Liver (tissue), 9 donors: ENCODE results near the gene KIRREL3. TPM values are rescaled to one million over a fixed set of nuclear protein-coding genes. Genes with fewer than 3 reads are reported as not detected.

ENCODE experiments used
- DNase-seq: peaks from one replicate; pipeline ENCODE4 v3.0.0-alpha.2; 2017; ENCODE audit warnings: low spot score
- H3K27ac ChIP-seq, 2 donors: one replicate each; pipeline ENCODE4 v1.7.0; 2013; ENCODE audit warnings: inconsistent platforms in 2 of 2, low read length in 2 of 2, control low read depth in 1 of 2, low read depth in 1 of 2, mild to moderate bottlenecking in 1 of 2
- H3K27me3 ChIP-seq, 4 donors: one replicate each; pipeline versions ENCODE4 v1.6.1 to v1.7.0; 2013; ENCODE audit warnings: low read length in 3 of 4, inconsistent platforms in 1 of 4, mild to moderate bottlenecking in 1 of 4, moderate library complexity in 1 of 4; ENCODE audit not compliant: control insufficient read depth in 4 of 4, insufficient read depth in 4 of 4
- H3K36me3 ChIP-seq, 4 donors: one replicate each; pipeline versions ENCODE4 v1.6.1 to v1.7.0; 2013; ENCODE audit warnings: low read length in 3 of 4, mild to moderate bottlenecking in 3 of 4, low read depth in 1 of 4, moderate library complexity in 1 of 4; ENCODE audit not compliant: control insufficient read depth in 4 of 4, insufficient read depth in 3 of 4
- H3K4me1 ChIP-seq, 4 donors: one replicate each; pipeline versions ENCODE4 v1.6.1 to v1.7.0; 2013; ENCODE audit warnings: low read length in 3 of 4, mild to moderate bottlenecking in 3 of 4, moderate library complexity in 1 of 4; ENCODE audit not compliant: control insufficient read depth in 4 of 4, insufficient read depth in 4 of 4
- H3K4me3 ChIP-seq, 3 donors: one replicate each; pipeline versions ENCODE4 v1.6.1 to v1.7.0; 2013; ENCODE audit warnings: low read length in 3 of 3, control low read depth in 1 of 3, low read depth in 1 of 3, mild to moderate bottlenecking in 1 of 3
- H3K9ac ChIP-seq, 2 donors: one replicate each; pipeline ENCODE4 v1.7.0; 2013; ENCODE audit warnings: low read length in 2 of 2, mild to moderate bottlenecking in 2 of 2, moderate library complexity in 2 of 2, control low read depth in 1 of 2, low read depth in 1 of 2
- H3K9me3 ChIP-seq, 4 donors: one replicate each; pipeline versions ENCODE4 v1.6.1 to v1.7.0; 2013; ENCODE audit warnings: low read length in 3 of 4; ENCODE audit not compliant: control insufficient read depth in 4 of 4
- FOXA2 ChIP-seq: IDR thresholded peaks from 2 replicates; pipeline ENCODE4 v1.6.1; 2016; ENCODE audit warnings: antibody characterized with exemption
- GABPA ChIP-seq, 2 donors: IDR thresholded peaks in 1 of 2; conservative IDR thresholded peaks in 1 of 2; 2 replicates each; pipeline ENCODE4 v1.6.1; 2016; ENCODE audit warnings: antibody characterized with exemption in 2 of 2, mild to moderate bottlenecking in 1 of 2, moderate library complexity in 1 of 2
- HNF4A ChIP-seq, 2 donors: conservative IDR thresholded peaks; 2 replicates each; pipeline ENCODE4 v1.6.1; 2016; ENCODE audit warnings: antibody characterized with exemption in 2 of 2, mild to moderate bottlenecking in 2 of 2
- JUND ChIP-seq, 2 donors: IDR thresholded peaks; 2 replicates each; pipeline ENCODE4 v1.6.1; 2016; ENCODE audit warnings: antibody characterized with exemption in 2 of 2
- RXRA ChIP-seq, 2 donors: IDR thresholded peaks; 2 replicates each; pipeline ENCODE4 v1.6.1; 2017 to 2018; ENCODE audit warnings: antibody characterized with exemption in 2 of 2, mild to moderate bottlenecking in 1 of 2
- SP1 ChIP-seq: IDR thresholded peaks from 2 replicates; pipeline ENCODE4 v1.6.1; 2018; ENCODE audit warnings: antibody characterized with exemption, mild to moderate bottlenecking
- TAF1 ChIP-seq: conservative IDR thresholded peaks from 2 replicates; pipeline ENCODE4 v1.6.1; 2016; ENCODE audit warnings: antibody characterized with exemption, mild to moderate bottlenecking
- YY1 ChIP-seq: IDR thresholded peaks from 2 replicates; pipeline ENCODE4 v1.6.1; 2016; ENCODE audit warnings: antibody characterized with exemption, mild to moderate bottlenecking
- WGBS: extraction: QIAGEN DNeasy Blood & Tissue Kit; methylation state at CpG from one replicate; pipeline ENCODE4 v1.1.7; 2013; 5-methylcytosine and 5-hydroxymethylcytosine counted together
- polyA plus RNA-seq, 2 donors: library from polyadenylated mRNA; stranded (reverse) in 1 of 2; unstranded in 1 of 2; fragments of 200-250 nt in 1 of 2; fragments of >200 nt in 1 of 2; fragmentation: Nextera tagmentation in 1 of 2; extraction: Ambion mirVana in 1 of 2; gene quantifications; one replicate each; pipeline versions ENCODE4 v1.2.1 to v1.2.3, GENCODE V29; 2013 to 2015
- total RNA-seq, 2 donors: library from RNA; depleted of rRNA; stranded (reverse); fragments of >200 nt; gene quantifications; one replicate each; pipeline ENCODE4 v1.2.3, GENCODE V29; 2014
- TF ChIP-seq, protein P1 (sequence below): IDR thresholded peaks from 2 replicates; pipeline ENCODE4 v1.6.1; 2016; ENCODE audit warnings: antibody characterized with exemption
- TF ChIP-seq, protein P2 (sequence below): IDR thresholded peaks from 2 replicates; pipeline ENCODE4 v1.6.1; 2016; ENCODE audit warnings: antibody characterized with exemption, mild to moderate bottlenecking
- TF ChIP-seq, protein P3 (sequence below): IDR thresholded peaks from 2 replicates; pipeline ENCODE4 v1.6.1; 2016; ENCODE audit warnings: antibody characterized with exemption
- donor health status: healthy.
- donor health status: healthy.
- donor health status: healthy.
- donor health status: healthy.
- donor health status: healthy.

KIRREL3 gene
- total and polyA plus RNA-seq, 4 donors: 0.03 to 0.29 (median 0.08) TPM; not detected in 1

DNA sequence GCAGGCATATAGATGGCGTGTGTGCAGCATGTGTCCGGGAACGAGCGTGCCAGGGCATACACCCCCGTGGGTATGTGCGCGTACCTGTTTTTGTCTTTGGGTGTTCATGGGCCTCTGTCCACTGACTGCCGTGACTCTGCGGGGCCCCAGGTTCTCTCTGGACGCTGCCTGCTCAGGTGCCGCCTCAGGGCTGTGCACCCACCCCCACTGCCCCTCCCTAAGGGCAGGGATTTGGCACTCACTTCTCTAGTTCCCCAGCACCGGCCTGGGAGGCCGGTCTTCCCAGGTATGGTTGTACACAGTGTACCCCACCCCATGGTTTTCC is 533.6 kb downstream of the KIRREL3 start:
- H3K9me3 ChIP-seq: no peaks in the 10 kb centered on the region
- DNase-seq: no peak
- no peaks in the 10 kb centered on the region for H3K27me3 ChIP-seq
- H3K27ac ChIP-seq: no peak overlapping the region
- no peaks in the 10 kb centered on the region for H3K36me3 ChIP-seq
- no peak for TF ChIP-seq HNF4A (conservative IDR thresholded peaks at IDR 0.05)
- TF ChIP-seq, protein P1, sequence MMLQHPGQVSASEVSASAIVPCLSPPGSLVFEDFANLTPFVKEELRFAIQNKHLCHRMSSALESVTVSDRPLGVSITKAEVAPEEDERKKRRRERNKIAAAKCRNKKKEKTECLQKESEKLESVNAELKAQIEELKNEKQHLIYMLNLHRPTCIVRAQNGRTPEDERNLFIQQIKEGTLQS: no peak
- TF ChIP-seq GABPA (IDR thresholded peaks at IDR 0.05 in 1 of 2, conservative IDR thresholded peaks at IDR 0.05 in 1 of 2): no peak
- no peak for TF ChIP-seq TAF1
- TF ChIP-seq SP1: no peak
- TF ChIP-seq FOXA2: no peak
- no peak for TF ChIP-seq RXRA (IDR thresholded peaks at IDR 0.05)
- no peak for TF ChIP-seq YY1
- TF ChIP-seq JUND (IDR thresholded peaks at IDR 0.05): no peak
- TF ChIP-seq, protein P2, sequence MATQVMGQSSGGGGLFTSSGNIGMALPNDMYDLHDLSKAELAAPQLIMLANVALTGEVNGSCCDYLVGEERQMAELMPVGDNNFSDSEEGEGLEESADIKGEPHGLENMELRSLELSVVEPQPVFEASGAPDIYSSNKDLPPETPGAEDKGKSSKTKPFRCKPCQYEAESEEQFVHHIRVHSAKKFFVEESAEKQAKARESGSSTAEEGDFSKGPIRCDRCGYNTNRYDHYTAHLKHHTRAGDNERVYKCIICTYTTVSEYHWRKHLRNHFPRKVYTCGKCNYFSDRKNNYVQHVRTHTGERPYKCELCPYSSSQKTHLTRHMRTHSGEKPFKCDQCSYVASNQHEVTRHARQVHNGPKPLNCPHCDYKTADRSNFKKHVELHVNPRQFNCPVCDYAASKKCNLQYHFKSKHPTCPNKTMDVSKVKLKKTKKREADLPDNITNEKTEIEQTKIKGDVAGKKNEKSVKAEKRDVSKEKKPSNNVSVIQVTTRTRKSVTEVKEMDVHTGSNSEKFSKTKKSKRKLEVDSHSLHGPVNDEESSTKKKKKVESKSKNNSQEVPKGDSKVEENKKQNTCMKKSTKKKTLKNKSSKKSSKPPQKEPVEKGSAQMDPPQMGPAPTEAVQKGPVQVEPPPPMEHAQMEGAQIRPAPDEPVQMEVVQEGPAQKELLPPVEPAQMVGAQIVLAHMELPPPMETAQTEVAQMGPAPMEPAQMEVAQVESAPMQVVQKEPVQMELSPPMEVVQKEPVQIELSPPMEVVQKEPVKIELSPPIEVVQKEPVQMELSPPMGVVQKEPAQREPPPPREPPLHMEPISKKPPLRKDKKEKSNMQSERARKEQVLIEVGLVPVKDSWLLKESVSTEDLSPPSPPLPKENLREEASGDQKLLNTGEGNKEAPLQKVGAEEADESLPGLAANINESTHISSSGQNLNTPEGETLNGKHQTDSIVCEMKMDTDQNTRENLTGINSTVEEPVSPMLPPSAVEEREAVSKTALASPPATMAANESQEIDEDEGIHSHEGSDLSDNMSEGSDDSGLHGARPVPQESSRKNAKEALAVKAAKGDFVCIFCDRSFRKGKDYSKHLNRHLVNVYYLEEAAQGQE: no peak
- WGBS: 92% methylated on average over 13 of the region's 13 CpGs
- peaks cover 0 to 18% (median 0%) of the 10 kb centered on the region in 4 donors for H3K4me1 ChIP-seq
- no peak overlapping the region for H3K4me3 ChIP-seq
- H3K9ac ChIP-seq: no peak overlapping the region

DNA sequence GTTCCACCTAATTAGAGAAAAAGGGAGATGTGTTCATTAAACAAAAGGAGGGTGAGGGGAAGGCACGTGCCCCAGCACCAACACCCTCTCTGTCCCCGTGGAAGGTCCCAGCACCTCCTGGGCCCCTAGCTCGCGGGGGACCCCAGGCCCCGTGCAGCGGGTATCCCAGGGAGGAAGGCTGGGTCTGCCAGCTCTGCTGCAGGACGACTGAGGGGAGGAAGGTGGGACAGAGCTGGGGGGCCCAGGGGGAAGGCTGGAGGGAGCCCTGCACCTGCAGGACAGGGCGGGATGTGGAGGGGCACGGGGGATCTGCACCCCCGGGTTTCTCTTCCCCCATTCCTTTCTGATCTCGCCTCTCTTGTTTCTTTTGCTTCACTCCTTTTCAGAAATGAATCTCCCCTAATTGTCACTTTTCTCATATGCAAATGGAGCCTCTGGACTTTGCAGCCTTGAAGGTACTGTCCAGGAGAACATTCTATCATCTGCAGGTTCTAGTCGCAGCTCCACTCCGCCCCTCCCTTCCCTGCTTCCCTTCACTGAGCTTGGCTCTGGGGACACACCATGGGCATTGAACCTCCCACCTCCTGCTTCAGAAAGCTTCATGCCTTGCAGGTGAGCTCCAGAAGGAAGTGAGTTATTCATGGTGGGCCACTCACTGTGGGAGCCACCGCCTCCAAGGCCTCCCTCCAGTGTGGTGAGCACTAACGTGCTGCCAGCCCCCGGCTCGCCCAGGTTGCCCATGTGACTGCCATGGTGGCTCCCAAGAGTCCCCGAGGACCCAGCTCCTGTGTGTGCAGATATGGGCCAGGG is 534.1 kb downstream of the KIRREL3 start:
- 72% methylated on average over 18 of the region's 18 CpGs for WGBS
- Histone ChIP-seq H3K9me3 (no peaks in the 10 kb centered on the region), H3K27me3 (no peaks in the 10 kb centered on the region), H3K4me3 (no peak overlapping the region), H3K27ac (no peak overlapping the region), H3K4me1 (peaks cover 0 to 18% (median 0%) of the 10 kb centered on the region in 4 donors), H3K9ac (no peak overlapping the region), H3K36me3 (no peaks in the 10 kb centered on the region)
- no peak for DNase-seq
- TF ChIP-seq, protein P1: no peak
- no peak for TF ChIP-seq FOXA2
- TF ChIP-seq, protein P3, sequence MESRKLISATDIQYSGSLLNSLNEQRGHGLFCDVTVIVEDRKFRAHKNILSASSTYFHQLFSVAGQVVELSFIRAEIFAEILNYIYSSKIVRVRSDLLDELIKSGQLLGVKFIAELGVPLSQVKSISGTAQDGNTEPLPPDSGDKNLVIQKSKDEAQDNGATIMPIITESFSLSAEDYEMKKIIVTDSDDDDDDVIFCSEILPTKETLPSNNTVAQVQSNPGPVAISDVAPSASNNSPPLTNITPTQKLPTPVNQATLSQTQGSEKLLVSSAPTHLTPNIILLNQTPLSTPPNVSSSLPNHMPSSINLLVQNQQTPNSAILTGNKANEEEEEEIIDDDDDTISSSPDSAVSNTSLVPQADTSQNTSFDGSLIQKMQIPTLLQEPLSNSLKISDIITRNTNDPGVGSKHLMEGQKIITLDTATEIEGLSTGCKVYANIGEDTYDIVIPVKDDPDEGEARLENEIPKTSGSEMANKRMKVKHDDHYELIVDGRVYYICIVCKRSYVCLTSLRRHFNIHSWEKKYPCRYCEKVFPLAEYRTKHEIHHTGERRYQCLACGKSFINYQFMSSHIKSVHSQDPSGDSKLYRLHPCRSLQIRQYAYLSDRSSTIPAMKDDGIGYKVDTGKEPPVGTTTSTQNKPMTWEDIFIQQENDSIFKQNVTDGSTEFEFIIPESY: no peak
- no peak for TF ChIP-seq GABPA (IDR thresholded peaks at IDR 0.05 in 1 of 2, conservative IDR thresholded peaks at IDR 0.05 in 1 of 2)
